Spinal cord (tissue), 10 donors: ENCODE results near the gene DYNLT2. TPM values are rescaled to one million over a fixed set of nuclear protein-coding genes. Genes with fewer than 3 reads are reported as not detected.
"Not testable (repeated sequence)": the region's sequence is repeated elsewhere in the genome, so short reads cannot be mapped to it uniquely, and the experiment has no call there.

Source experiments
- DNase-seq, 6 donors: peaks; one replicate each; pipeline versions ENCODE4 v3.0.0 to v3.0.0-alpha.2; 2013 to 2015; ENCODE audit warnings: low spot score in 6 of 6, low read depth in 4 of 6
- H3K27ac ChIP-seq: one replicate; pipeline ENCODE4 v1.5.1; 2013; ENCODE audit warnings: low read depth, low read length, control low read depth
- H3K27me3 ChIP-seq: one replicate; pipeline ENCODE4 v1.6.1; 2013; ENCODE audit warnings: low read length; ENCODE audit not compliant: control insufficient read depth, insufficient read depth
- H3K36me3 ChIP-seq: one replicate; pipeline ENCODE4 v1.6.1; 2013; ENCODE audit warnings: low read length; ENCODE audit not compliant: control insufficient read depth, insufficient read depth
- H3K4me1 ChIP-seq: one replicate; pipeline ENCODE4 v1.6.1; 2013; ENCODE audit warnings: low read length; ENCODE audit not compliant: control insufficient read depth, insufficient read depth
- H3K4me3 ChIP-seq: one replicate; pipeline ENCODE4 v1.5.1; 2013; ENCODE audit warnings: low read depth, low read length, control low read depth
- H3K9me3 ChIP-seq: one replicate; pipeline ENCODE4 v1.6.1; 2013; ENCODE audit warnings: low read length; ENCODE audit not compliant: control insufficient read depth, insufficient read depth
- WGBS: methylation state at CpG from one replicate; pipeline ENCODE4 v1.1.5; 2013; ENCODE audit warnings: missing lambda C conversion rate; ENCODE audit not compliant: insufficient coverage; 5-methylcytosine and 5-hydroxymethylcytosine counted together
- polyA plus RNA-seq, 2 donors: library from polyadenylated mRNA; unstranded; fragments of 120-200 nt; gene quantifications; one replicate each; pipeline ENCODE4 v1.2.1, GENCODE V29; 2013; ENCODE audit not compliant: insufficient read length in 2 of 2
- total RNA-seq, 2 donors: library from RNA; depleted of rRNA in 1 of 2; stranded (reverse); fragments of 120-200 nt in 1 of 2; fragments of >200 nt in 1 of 2; gene quantifications; one replicate each; pipeline versions ENCODE4 v1.2.3 to v1.2.4, GENCODE V29; 2013 to 2014
- donor health status: healthy.

Gene DYNLT2
- total and polyA plus RNA-seq, 4 donors: 3.0 to 7.2 (median 5.7) TPM

DNA sequence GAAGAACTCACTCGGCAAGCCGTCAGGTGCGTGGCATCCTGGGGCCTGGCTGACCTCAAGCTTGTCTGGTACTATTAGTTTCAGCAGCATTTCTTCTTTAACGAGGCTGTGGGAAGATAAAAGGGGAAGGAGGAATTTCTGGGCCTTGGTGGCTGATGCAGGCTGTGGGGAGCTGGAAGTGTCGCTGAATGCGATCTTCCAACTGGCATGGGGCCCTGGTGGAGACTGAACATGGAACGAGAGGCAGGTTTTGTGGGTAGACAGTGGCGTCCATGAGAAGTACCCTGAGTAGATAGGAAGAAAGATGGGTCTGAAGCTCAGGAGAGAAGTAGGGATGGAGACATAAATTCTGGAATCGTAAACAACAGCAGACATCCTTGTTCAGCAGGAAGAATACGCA lies 23.9 kb upstream of the DYNLT2 start:
- H3K4me3 ChIP-seq: no peak overlapping the region
- H3K27ac ChIP-seq: no peak overlapping the region
- no peaks in the 10 kb centered on the region for H3K9me3 ChIP-seq
- H3K36me3 ChIP-seq: peaks cover 61% of the 10 kb centered on the region
- no peaks in the 10 kb centered on the region for H3K4me1 ChIP-seq
- DNase-seq: no peak
- WGBS: 86% methylated on average over 10 of the region's 10 CpGs
- no peaks in the 10 kb centered on the region for H3K27me3 ChIP-seq

- no peak overlapping the region for H3K4me3 ChIP-seq
- peaks cover 54% of the 10 kb centered on the region for H3K36me3 ChIP-seq
- H3K27me3 ChIP-seq: no peaks in the 10 kb centered on the region
- no peaks in the 10 kb centered on the region for H3K4me1 ChIP-seq
- no peaks in the 10 kb centered on the region for H3K9me3 ChIP-seq
- no peak overlapping the region for H3K27ac ChIP-seq
- WGBS: 92% methylated on average over 8 of the region's 9 CpGs
- no peak for DNase-seq
Measured at GRCh38 chr6:169774347-169774746, 23.0 kb upstream of the DYNLT2 start.

DNA sequence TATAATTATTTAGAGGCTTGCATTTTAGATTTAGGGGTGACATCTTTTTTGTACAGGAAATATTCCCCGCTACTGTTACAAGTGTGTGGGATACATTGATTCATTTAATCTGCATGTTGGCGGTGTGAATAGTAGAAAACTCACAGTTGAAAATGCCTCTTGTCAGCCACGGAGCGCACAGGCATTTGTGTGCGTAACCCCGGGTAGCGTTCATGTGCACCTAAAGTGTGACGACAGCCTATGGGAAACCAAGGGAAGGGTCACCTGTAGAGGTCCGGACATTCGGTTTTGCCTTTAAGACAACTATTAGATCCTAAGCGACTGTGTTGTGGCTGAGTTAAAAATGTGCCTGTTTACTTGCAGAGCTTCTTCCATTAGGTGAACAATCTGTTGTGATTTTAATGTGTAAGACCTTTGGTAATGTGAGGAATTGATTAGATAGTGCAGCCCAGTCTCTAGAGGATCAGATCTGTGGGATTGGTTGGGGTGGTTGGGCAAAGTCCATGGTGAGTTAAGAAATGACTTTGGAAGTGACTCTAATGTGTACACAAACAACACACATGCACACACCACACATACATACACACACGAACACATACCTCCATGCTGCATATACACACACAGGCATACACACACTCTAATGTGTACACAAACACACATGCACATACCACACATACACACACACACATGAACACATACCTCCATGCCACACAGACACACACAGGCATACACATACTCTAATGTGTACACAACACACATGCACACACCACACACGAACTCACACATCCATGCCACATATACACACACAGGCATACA lies 15.8 kb upstream of the DYNLT2 start:
- H3K27ac ChIP-seq: no peak overlapping the region
- no peak for DNase-seq

DNA sequence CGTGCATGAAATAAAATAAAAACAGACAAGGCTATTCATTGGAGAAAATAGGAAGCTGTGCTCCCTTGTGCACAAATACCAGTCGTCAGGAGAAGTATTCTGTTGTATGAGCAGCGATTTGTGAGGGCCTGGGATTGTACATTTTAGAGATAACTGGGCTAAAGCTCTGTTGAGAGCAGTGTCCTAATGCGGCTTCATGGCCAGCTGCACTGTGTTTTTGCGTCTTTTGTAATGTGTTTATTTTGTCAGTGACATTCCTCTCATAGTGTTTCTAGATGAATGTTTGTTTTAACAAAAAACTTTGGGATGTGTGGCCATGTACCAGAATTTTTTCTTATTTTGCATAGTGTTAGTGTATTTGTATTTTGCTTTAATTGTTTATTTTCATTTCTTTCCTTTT lies 14.9 kb upstream of the DYNLT2 start:
- Histone ChIP-seq H3K4me3 (no peak overlapping the region), H3K4me1 (no peaks in the 10 kb centered on the region), H3K27ac (no peak overlapping the region), H3K27me3 (no peaks in the 10 kb centered on the region), H3K9me3 (no peaks in the 10 kb centered on the region), H3K36me3 (peaks cover 42% of the 10 kb centered on the region)
- DNase-seq: no peak
- 90% methylated on average over 5 of the region's 5 CpGs for WGBS

More for the DNA sequence above, 15.8 kb upstream of the DYNLT2 start:
- no peaks in the 10 kb centered on the region for H3K9me3 ChIP-seq
- 96% methylated on average over 13 of the region's 13 CpGs for WGBS
- H3K4me1 ChIP-seq: no peaks in the 10 kb centered on the region
- H3K4me3 ChIP-seq: no peak overlapping the region
- no peaks in the 10 kb centered on the region for H3K27me3 ChIP-seq
- peaks cover 42% of the 10 kb centered on the region for H3K36me3 ChIP-seq

DNA sequence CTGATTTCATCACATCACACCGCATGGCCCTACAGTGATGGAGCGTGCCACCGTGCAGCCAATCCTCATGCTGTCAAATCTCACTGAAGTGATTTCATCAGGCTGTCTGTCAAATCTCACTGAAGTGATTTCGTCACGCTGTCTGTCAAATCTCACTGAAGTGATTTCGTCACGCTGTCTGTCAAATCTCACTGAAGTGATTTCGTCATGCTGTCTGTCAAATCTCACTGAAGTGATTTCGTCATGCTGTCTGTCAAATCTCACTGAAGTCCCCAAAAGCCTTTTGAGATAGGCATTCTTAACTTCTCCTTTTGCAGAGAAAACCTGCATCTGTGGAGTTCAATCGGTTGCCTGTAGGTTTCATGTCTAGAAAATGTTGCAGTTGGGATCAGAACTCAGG lies 14.4 kb upstream of the DYNLT2 start:
- DNase-seq, H3K9me3 ChIP-seq, H3K4me1 ChIP-seq, H3K4me3 ChIP-seq, H3K27ac ChIP-seq, H3K27me3 ChIP-seq: not testable (repeated sequence)
- 96% methylated on average over 10 of the region's 10 CpGs for WGBS
- H3K36me3 ChIP-seq: peaks cover 44% of the 10 kb centered on the region

- H3K36me3 ChIP-seq: peaks cover 52% of the 10 kb centered on the region
- no peaks in the 10 kb centered on the region for H3K4me1 ChIP-seq
- H3K27me3 ChIP-seq: no peaks in the 10 kb centered on the region
- H3K4me3 ChIP-seq: no peak overlapping the region
- DNase-seq: peak in 1 of 6 donors; percentile 17
- no peaks in the 10 kb centered on the region for H3K9me3 ChIP-seq
- WGBS: 84% methylated on average over 7 of the region's 10 CpGs
- H3K27ac ChIP-seq: no peak overlapping the region
Measured at GRCh38 chr6:169763881-169764280, 12.5 kb upstream of the DYNLT2 start.

DNA sequence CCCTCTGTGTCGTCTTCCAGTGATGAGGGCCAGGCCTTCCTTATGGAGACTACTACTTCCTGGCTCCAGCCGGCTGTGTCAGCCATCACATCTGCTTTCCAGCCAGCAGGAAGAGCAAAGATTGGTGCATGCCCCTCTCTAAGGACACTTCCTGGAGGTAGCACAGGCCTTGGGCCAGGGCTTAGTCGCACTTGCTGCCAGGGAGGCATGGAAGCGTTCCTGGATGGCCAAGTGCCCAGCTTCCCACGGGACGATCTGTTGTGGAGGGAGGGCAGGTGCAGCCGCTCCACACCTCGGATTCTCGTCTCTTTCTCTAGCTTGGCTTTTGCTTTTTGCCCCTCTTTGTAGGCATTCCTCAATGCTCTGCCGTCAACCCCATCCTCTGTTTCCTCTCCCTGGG lies 11.9 kb upstream of the DYNLT2 start:
- DNase-seq: no peak
- Histone ChIP-seq H3K4me3 (no peak overlapping the region), H3K27ac (no peak overlapping the region), H3K36me3 (peaks cover 49% of the 10 kb centered on the region), H3K9me3 (no peaks in the 10 kb centered on the region), H3K27me3 (no peaks in the 10 kb centered on the region), H3K4me1 (no peaks in the 10 kb centered on the region)
- WGBS: 72% methylated on average over 10 of the region's 10 CpGs

GRCh38 chr6:169755162-169755561 lies 3.8 kb upstream of the DYNLT2 start:
- peaks cover 5% of the 10 kb centered on the region for H3K36me3 ChIP-seq

DNA sequence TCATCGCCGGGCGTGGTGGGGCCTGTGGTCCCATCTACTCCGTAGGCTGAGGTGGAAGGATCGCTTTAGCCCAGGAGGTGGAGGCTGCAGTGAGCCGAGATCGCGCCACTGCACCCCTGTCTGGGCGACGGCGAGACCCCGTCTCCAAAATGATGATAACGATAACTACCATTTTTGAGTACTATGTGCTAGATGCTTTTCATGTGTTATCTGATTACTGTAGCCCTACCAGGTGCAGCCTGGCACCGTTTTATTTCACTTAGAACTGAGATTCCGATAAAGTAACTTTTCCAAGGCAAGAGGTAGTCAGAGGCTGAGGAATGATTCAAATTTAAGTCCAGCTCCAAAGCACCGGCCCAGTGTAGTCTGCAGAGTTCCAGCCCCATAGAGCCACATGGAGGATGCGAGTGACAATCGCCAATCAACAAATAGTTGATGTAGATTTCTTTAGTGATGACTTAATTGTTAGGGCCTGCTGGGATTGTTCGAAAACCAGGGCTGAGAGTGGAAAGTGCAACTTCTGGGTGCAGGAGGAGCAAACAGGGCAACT lies 777 bp upstream of the DYNLT2 start:
- Histone ChIP-seq H3K27me3 (no peaks in the 10 kb centered on the region), H3K36me3 (no peaks in the 10 kb centered on the region), H3K9me3 (no peaks in the 10 kb centered on the region), H3K27ac (peak overlapping the region; percentile 89), H3K4me3 (peak overlapping the region; percentile 80), H3K4me1 (peaks cover 8% of the 10 kb centered on the region)
- peak in 1 of 6 donors; percentile 33 for DNase-seq
- WGBS: 13% methylated on average over 10 of the region's 19 CpGs

More at GRCh38 chr6:169755162-169755561, 3.8 kb upstream of the DYNLT2 start:
- DNase-seq: no peak
- H3K27ac ChIP-seq: no peak overlapping the region
- H3K27me3 ChIP-seq: no peaks in the 10 kb centered on the region
- no peak overlapping the region for H3K4me3 ChIP-seq
- H3K9me3 ChIP-seq: no peaks in the 10 kb centered on the region
- WGBS: 96% methylated on average over 5 of the region's 6 CpGs
- peaks cover 8% of the 10 kb centered on the region for H3K4me1 ChIP-seq

DNA sequence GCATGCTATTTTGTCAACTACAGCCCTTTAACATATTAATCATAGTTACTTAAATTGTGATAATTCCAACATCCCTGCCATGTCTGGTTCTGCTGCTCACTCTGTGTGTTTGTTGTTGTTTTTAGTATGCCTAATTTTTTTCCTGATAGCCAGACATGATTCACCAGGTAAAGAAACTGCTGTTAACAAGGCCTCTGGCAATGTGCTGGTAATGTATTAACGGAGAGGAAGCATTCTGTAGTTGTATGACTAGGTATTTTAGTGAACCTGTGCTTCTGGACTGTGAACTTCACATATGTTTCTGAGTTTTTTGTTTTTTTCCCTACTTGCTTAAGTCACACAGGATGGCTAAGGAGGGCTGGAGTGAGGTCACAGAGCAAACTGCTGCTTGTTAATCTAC lies 4.8 kb downstream of the DYNLT2 start:
- Histone ChIP-seq H3K4me1 (no peaks in the 10 kb centered on the region), H3K36me3 (no peaks in the 10 kb centered on the region), H3K4me3 (no peak overlapping the region), H3K27ac (no peak overlapping the region), H3K27me3 (no peaks in the 10 kb centered on the region), H3K9me3 (peaks cover 2% of the 10 kb centered on the region)
- 80% methylated on average over 1 of the region's 1 CpG for WGBS
- DNase-seq: no peak
